Measurements from ENCODE around the gene TRAPPC2L.

GRCh38 chr16:88839745-88840599, 17.0 kb upstream of the TRAPPC2L start:
- TF ChIP-seq CTCF (IDR thresholded peaks at IDR 0.05) (no peak), EZH2 (IDR thresholded peaks at IDR 0.05; ENCODE audit: borderline replicate concordance, insufficient read depth, low read depth, low read length, poor library complexity, severe bottlenecking) (no peak)
